Effector CD4-positive, alpha-beta T cell (primary cell): ENCODE results near the gene P2RX7.
"Not testable (repeated sequence)": the region's sequence is repeated elsewhere in the genome, so short reads cannot be mapped to it uniquely, and the experiment has no call there.

Experiments used
- DNase-seq: peaks from one replicate; pipeline ENCODE4 v3.0.0-alpha.2; 2020

P2RX7 gene

DNA sequence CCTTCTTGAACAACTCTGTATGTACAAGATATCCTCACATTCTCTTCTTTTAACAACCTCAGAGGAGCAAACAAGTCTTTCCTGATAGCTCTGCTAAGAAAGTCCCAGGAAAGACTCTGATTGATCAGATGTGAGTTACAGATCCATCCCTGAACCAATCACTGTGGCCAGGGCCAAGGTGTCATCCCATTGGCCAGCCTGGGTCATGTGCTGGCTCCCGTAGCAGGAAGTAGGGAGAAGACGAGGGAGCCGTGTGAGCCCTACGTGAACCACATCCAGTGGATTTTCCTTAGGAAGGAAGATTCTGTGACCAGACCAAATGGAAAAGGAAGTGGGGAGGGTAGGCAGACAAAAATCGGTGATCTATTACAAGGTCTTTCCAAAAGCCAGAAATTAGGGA lies 5.6 kb downstream of the P2RX7 start:
- no peak for DNase-seq

DNA sequence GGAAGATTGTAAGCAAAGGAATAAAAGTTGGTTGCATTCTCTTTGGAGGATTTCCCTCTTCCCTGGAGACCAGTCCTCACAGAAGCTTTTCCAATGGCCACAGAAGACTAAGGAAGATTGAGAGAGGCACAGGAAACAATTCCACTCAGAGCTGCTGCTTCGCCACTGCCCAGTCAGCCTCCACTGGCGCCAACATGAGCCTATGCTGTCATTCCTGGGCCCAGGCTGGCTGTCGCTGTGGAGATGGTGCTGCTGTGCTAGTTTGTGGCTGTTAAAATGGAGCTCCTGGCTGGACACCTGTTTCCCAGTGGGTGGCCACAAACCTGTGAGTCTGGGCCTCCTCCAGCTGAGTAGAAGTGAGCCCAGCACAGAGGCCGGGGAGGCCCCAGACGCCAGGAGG lies 6.6 kb downstream of the P2RX7 start:
- DNase-seq = no peak

DNA sequence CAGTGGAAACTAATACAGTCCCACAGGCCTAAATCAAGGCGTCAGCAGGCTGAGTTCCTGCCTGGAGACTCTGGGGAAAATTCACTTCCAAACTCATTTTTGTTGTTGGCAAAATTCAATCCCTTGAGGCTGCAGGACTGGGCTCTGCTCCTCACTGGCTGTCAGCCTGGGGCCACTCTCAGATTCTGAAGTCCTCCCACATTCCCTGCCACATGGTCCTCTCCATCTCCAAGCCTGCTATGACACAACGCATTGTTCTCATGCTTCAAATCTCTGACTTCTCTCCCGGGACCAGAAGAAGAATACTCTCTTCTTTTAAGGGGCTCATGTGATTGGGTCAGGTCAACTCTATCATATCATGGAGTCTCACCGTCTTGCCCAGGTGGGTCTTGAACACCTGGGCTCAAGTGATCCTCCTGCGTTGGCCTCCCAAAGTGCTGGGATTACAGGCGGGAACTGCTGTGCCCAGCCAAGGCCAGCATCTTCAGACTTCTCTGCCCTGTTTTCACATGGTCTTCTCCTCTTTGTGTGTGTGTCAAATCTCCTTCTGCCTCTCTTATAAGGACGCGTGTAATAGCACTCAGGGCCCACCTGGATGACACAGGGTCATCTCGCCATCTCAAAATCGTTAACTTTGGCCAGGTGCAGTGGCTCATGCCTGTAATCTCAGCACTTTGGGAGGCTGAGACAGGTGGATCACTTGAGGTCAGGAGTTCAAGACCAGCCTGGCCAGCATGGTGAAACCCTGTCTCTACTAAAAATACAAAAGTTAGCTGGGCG lies 9.7 kb downstream of the P2RX7 start:
- no peak for DNase-seq

DNA sequence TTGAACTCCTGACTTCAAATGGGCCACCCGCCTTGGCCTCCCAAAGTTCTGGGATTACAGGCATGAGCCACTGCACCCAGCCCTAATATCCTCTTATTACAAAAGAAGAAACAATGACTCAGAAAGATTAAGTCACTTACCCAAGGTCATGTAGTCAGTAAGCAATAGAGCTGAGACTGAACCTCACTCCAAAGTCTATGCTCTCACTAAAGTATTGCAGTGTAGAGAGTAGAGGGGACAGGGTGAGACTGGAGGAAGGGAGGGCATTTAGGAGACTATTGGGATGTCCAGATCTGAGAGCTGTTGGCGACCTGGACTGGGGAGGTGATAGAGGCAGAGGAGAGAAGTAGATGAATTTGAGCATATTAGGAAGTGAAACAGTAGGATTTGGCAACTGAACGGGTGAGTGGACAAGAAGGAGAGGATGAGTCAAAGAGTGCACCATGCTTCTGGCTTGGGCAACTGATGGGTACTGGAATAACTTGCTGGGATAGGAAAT lies 11.8 kb downstream of the P2RX7 start:
- DNase-seq = no peak

- no peak for DNase-seq
Measured at GRCh38 chr12:121145221-121145620, 12.5 kb downstream of the P2RX7 start.

DNA sequence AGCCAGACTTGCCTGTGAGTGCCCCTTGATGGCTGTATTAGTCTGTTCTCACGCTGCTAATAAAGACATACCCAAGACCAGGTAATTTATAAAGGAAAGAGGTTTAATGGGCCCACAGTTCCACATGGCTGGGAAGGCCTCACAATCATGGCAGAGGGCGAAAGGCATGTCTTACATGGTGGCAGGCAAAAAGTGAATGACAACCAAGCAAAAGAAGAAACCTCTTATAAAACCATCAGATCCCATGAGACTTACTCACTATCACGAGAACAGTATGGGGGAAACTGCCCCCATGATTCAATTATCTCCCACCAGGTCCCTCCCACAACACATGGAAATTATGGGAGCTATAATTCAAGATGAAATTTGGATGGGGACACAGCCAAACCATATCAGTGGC lies 16.6 kb downstream of the P2RX7 start:
- not testable (repeated sequence) for DNase-seq

DNA sequence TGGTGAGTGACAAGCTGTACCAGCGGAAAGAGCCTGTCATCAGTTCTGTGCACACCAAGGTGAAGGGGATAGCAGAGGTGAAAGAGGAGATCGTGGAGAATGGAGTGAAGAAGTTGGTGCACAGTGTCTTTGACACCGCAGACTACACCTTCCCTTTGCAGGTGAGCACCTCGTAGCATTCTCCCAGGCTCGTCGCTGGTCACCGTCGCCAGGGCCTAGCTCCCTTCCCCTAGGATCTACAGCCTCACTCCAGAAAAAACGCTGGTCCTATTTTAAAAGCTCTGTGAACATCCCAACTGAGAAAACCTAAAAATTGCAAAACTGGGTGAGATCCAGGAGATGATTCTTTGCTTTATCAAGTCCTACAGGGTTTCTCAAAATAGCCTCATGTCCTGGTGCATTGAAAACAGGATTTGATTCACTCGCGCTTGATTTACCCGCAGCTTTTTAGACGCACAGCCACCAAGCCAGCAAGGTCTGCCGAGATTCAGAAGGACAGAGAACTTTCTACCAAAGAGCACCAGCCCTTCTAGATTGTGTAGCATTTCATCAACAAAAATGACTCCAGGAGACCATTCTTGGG lies 22.2 kb downstream of the P2RX7 start:
- no peak for DNase-seq

DNA sequence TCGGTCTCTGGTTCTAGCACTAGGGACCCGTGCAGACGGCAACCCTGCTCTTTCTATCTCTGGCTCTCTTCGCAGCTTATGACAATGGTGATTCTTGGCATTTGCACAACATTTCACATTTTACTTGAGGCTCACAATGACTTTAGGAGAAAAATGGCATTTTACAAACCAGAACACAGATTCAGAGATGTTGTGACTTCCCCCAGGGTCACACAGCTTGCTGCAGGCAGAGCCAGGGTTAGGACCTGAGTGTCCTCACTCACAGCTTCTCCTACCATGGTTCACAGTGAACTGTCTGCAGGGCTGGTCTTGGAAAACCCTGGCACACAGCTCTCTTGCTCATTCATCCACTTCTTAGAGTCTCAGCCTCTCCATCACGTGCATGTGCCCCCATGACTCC lies 23.7 kb downstream of the P2RX7 start:
- no peak for DNase-seq

- DNase-seq = no peak
Measured at GRCh38 chr12:121158085-121158484, 25.4 kb downstream of the P2RX7 start.

GRCh38 chr12:121158728-121159351 lies 26.2 kb downstream of the P2RX7 start:
- not testable (repeated sequence) for DNase-seq

DNA sequence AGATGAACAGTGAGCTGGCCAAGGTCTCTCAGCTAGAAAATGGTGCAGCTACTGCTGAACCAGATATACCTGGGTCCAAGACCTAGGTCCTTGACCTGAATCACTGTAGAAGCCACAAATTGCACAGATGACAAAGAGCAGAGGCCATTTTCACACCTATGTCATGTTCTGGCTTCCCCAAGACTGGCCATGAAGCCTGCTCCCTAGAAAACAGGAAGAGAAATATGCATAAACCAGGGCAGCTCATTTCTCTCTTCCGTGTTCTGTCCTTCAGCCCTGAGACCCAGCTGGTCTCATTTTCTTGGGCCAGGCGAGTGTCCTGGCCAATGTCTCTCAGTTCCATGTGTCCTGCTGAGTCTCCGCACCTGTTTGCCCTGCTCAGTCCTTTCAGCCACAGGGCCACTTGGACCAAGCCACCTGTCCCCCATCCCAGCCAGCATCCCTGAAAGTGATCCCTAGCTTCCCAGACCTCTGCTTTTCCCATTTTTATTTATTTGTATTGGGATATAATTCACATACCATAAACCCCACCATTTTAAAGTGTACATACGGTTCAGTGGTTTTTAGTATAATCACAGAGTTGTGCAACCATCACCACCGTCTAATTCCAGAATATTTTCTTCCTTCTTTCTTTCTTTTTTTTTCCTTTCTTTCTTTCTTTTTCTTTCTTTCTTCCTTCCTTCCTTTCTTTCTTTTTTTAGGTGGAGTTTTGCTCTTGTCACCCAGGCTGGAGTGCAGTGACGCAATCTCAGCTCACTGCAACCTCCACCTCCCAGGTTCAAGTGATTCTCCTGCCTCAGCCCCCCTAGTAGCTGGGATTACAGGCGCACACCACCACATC lies 27.0 kb downstream of the P2RX7 start:
- DNase-seq = no peak

DNA sequence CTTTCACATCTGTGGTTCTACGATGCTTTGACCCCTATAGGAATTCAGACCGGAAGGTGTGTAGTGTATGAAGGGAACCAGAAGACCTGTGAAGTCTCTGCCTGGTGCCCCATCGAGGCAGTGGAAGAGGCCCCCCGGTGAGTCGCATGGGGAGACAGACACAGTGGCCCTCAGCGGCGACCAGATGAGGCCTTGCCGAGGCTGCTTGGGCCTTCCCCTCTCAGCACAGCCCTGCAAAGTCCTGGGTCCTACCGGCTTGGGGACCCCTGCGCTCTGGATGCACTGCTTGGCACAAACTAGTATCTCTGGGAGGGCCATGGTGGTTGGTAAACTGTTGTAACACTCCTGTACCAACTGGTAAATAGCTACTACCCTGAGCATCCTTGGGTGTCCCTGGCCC lies 29.7 kb downstream of the P2RX7 start:
- DNase-seq = no peak

DNA sequence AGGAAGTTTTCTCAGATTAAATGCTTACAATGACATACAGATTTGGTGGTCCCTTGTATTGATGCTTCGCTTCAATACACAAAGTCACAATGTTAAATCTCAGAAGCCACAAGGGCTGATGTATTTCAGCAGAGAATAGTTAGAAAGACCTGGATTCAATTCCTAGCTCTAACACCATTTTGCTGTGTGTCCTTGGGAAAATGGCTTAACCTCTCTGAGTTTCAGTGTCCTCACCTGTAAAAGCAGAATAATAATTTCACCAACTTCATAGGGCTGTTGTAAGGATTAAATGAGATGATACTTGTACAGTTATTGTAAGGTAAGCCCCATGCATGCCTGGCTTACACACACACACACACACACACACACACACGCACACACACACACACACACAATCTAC lies 30.3 kb downstream of the P2RX7 start:
- no peak for DNase-seq

DNA sequence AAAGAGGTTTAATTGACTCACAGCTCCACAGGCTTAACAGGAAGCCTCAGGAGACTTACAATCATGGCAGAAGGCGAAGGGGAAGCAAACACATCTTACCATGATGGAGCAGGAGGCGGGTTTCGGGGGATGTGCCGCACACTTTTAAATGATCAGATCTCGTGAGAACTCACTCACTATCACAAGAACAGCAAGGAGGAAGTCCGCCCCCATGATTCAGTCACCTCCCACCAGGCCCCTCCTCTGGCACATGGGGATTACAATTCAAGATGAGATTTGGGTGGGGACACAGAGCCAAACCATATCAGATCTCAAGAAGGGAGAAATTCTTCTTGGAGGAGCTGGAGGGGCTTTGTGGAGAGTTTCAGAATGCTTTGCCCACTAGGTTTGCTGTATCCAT lies 32.2 kb downstream of the P2RX7 start:
- not testable (repeated sequence) for DNase-seq

DNA sequence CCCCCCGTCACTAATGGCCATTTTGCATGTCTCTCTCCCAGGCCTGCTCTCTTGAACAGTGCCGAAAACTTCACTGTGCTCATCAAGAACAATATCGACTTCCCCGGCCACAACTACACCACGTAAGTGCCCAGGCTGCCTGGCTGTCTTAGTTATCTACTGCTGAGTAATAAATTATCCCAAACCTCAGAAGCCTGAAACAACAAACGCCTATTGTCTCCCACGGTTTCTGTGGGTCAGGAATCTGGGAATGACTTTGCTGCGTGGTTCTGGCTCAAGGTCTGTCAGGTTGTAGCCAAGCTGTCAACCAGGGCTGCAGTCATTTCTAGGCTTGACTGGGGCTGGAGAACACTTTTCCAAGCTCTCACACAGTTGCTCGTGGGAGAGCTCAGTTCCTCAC lies 32.6 kb downstream of the P2RX7 start:
- no peak for DNase-seq

DNA sequence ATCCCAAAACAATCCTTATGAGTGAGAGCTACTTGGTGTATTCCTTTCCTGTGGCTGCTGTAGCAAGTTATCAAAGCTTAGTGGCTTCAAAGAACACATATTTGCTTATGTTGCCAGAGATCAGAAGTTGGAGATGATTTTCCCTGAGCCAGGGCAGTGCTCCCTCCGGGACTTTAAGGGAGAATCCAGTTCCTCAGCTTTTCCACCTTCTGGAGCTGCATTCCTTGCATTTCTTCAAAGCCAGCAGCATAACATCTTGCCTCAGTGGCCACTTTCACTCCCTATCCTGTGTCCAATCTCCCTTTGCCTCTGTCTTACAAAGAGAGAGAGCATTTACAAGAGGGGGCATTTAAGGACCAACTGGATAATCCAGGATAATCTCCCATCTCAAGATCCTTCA lies 33.7 kb downstream of the P2RX7 start:
- no peak for DNase-seq

DNA sequence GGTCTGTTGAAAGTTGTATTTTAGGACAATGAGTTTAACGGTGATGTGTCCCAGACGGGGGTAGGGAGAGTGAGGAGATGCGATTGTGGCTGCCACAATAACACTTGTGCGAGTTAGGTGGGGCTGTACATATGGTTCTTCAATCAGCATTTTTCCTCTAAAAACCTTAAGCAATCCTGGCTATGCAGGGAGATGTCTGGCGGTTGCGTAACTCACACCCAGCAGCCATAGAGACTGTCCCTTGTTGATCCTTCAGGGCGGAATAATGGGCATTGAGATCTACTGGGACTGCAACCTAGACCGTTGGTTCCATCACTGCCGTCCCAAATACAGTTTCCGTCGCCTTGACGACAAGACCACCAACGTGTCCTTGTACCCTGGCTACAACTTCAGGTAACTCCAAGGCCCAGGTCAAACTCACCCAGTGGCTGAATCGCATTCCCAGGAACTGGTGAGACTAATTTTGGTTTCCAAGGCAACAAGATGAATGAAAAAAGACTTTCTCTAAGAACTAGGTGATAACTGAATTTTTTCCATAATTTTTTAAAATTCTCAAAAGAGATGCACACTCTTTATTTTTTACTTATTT lies 34.6 kb downstream of the P2RX7 start:
- no peak for DNase-seq

DNA sequence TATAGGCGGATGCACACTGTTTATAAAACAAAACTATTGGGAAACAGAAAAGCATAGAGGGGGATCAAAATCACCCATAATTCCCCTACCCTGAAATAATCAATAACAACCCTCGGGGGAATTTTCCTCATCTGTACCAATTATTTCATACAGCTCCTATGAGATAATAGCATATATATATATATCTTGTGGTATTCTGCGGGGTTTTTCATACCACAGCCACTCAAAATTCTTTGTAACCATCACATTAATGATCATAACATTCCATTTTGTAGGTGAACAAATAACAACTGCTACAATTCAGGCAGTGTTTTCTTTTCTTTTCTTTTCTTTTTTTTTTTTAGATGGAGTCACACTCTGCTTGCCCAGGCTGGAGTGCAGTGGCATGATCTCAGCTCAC lies 35.3 kb downstream of the P2RX7 start:
- DNase-seq = no peak

GRCh38 chr12:121170151-121170550 lies 37.5 kb downstream of the P2RX7 start:
- no peak for DNase-seq

GRCh38 chr12:121170611-121171260 lies 38.1 kb downstream of the P2RX7 start:
- no peak for DNase-seq

DNA sequence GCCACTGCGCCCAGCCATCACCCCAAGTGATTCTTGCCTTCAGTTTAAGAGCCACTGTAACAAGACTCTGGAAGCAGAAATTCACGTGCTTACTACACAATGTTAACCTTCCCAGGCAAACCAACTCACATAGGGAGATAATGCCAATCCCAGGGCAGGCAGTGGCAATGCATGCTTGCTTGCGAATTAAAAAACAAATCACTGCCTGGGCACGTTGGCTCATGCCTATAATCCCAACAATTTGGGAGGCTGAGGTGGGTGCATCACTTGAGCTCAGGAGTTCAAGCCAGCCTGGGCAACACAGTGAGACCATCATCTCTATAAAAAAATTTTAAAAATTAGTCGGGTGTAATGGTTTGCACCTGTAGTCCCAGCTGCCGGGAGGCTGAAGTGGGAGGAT lies 39.5 kb downstream of the P2RX7 start:
- DNase-seq = no peak
